Ectodermal cell (in vitro differentiated cells): ENCODE data around the gene SUV39H2.
A peak's percentile ranks its signal among the peaks of the same experiment; 100 is the strongest.

Experiments
- H3K27ac ChIP-seq: 2 replicates; pipeline ENCODE4 v1.7.0; 2013; ENCODE audit warnings: mild to moderate bottlenecking, low read depth, low read length; ENCODE audit not compliant: insufficient read depth, poor library complexity, severe bottlenecking
- H3K27me3 ChIP-seq: 2 replicates; pipeline ENCODE4 v1.7.0; 2013; ENCODE audit warnings: mild to moderate bottlenecking, low read length; ENCODE audit not compliant: insufficient read depth, control insufficient read depth, poor library complexity, severe bottlenecking
- H3K36me3 ChIP-seq: one replicate; pipeline ENCODE4 v1.7.0; 2013; ENCODE audit warnings: low read length; ENCODE audit not compliant: control insufficient read depth, insufficient read depth
- H3K4me1 ChIP-seq: one replicate; pipeline ENCODE4 v1.7.0; 2013; ENCODE audit warnings: low read length; ENCODE audit not compliant: control insufficient read depth, insufficient read depth
- H3K4me3 ChIP-seq: 2 replicates; pipeline ENCODE4 v1.7.0; 2013; ENCODE audit warnings: low read depth, low read length, control low read depth; ENCODE audit not compliant: insufficient read depth
- H3K9me3 ChIP-seq: 2 replicates; pipeline ENCODE4 v1.7.0; 2013; ENCODE audit warnings: mild to moderate bottlenecking, low read length, moderate library complexity; ENCODE audit not compliant: control insufficient read depth
- WGBS, 2 experiments: methylation state at CpG; one replicate each; pipeline ENCODE4 v1.1.7; 2013; ENCODE audit warnings: missing lambda C conversion rate in 2 of 2; 5-methylcytosine and 5-hydroxymethylcytosine counted together

Gene SUV39H2

GRCh38 chr10:14953424-14954000, 74.8 kb downstream of the SUV39H2 start:
- WGBS, 2 experiments = 1% methylated on average over 32 of the region's 32 CpGs
- H3K4me3 ChIP-seq = peak overlapping the region; percentile 73
- H3K27me3 ChIP-seq = no peaks in the 10 kb centered on the region
- H3K36me3 ChIP-seq = no peaks in the 10 kb centered on the region
- no peaks in the 10 kb centered on the region for H3K9me3 ChIP-seq
- no peak overlapping the region for H3K27ac ChIP-seq
- H3K4me1 ChIP-seq = peaks cover 14% of the 10 kb centered on the region
